Activated naive CD8-positive, alpha-beta T cell treated with anti-CD3 and anti-CD28 coated beads, Interleukin-2, amount 50 U/mL, for 16 hours (primary cell): ENCODE measurements around the gene EFNA4.

Experiments
- DNase-seq: peaks from one replicate; pipeline ENCODE4 v3.0.0-alpha.2; 2020; ENCODE audit warnings: low read depth, low spot score

The EFNA4 gene

GRCh38 chr1:155051777-155052398 is 11.7 kb upstream of the EFNA4 start:
- DNase-seq, result no peak

DNA sequence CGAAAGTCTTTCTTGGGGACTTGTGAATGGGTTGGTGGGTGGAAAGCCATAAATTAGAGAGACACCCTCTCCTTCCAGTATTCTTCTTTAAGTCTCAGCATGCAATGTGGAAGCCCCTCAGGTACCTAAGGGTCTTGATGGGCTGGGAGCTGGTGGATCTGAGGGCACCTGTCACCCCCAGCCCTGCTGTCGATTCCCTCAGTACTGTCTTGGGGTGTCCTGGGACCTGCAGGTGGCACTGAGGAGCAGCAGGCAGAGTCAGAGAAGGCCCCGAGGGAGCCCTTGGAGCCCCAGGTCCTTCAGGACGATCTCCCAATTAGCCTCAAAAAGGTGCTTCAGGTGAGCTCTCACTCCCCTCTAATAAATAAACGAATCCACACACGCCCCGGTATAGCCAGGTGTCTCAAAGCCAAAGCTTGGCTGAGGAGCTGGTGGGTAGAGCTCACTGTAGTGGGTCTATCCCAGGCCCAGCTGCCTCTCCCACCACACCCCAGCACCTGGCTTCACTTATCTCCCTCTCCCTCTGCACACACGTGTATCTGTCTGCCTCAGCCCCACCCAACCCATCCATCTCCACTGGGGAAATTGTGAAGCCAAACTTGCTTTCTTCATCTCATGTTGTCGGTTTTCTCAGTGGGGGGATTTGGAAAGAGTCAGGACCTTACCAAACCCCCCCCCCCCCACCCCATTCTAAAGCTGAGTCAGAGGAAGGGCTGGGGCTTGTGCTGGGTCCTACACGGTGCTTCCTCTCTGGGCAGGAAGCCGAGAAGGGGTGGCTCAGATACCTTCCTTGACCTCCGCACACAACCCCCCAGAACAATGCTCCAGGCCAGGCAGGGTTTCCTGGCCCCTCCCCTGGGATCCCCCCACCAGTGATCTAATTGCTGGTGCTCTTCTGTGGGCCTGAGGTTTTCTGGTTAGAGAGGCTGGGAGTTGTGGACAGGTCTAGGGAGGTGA is 10.8 kb upstream of the EFNA4 start:
- no peak for DNase-seq

DNA sequence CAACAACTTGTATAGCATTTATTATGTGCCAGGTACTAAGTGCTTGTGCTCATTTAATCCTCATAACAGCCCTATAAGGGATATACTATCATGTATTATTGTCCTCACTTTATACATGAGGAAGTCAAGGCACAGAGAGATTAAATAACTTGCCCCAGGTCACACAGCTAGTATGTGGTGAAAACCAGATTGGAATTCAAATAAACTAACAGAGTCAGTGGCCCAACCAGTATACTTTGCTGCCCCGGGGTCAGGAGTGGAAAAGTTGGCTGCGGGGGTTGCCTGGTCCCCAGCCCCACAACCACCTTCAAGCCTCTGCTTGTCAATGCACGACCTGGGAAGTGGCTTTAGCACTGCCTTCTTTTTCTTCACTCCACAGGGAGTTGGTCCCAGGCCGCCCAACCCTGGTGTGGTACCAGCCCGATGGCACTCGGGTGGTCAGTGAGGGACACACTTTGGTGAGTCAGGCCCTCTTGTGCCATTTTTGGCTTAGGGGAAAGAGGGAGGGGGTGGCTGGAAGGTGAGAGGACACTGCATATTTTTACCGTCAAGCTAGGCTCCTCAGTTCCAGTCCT is 9.9 kb upstream of the EFNA4 start:
- DNase-seq, result no peak

- DNase-seq, result no peak
Measured at GRCh38 chr1:155057104-155057503, 6.4 kb upstream of the EFNA4 start.

- no peak for DNase-seq
Measured at GRCh38 chr1:155057788-155058211, 5.7 kb upstream of the EFNA4 start.

- DNase-seq, result no peak
Measured at GRCh38 chr1:155060736-155061135, 2.8 kb upstream of the EFNA4 start.

DNA sequence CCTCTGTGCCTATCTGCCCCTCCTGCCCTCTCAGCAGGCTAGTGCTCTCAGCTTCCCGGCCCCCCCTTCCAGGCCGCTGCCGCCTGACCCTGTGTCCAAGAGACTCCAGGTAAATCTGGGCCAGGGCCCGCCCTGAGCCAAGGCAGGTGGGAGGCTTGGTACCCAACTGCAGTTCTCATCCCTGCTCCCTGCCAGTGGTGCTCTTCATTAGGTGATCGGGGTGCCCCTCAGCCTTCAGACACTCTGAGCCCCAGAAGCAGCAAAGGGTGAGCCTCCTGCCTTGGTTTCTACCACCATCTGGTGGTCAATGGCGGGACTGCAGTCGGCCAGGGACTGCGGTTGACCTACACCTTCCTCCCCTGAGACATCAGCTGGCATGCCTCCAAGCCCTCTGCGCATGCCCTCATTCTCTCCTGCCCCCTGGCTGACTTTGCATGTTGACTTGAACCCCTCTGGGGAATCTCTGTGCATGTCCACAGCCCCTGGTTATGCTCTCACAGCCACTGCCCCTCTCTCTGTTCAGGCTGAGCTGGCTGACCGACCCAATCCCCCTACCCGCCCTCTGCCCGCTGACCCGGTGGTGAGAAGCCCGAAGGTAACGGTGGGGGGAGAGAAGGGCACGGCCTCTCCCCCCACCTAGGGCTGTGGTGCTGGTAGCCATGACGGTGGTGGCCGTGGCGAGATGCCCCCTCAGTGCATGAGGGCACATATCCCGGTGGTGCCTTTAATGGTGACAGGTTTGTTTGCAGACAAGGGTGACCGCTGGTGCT is 2.0 kb upstream of the EFNA4 start:
- DNase-seq, result peak; percentile 92

GRCh38 chr1:155062151-155062686 is 1.3 kb upstream of the EFNA4 start:
- DNase-seq, result no peak

DNA sequence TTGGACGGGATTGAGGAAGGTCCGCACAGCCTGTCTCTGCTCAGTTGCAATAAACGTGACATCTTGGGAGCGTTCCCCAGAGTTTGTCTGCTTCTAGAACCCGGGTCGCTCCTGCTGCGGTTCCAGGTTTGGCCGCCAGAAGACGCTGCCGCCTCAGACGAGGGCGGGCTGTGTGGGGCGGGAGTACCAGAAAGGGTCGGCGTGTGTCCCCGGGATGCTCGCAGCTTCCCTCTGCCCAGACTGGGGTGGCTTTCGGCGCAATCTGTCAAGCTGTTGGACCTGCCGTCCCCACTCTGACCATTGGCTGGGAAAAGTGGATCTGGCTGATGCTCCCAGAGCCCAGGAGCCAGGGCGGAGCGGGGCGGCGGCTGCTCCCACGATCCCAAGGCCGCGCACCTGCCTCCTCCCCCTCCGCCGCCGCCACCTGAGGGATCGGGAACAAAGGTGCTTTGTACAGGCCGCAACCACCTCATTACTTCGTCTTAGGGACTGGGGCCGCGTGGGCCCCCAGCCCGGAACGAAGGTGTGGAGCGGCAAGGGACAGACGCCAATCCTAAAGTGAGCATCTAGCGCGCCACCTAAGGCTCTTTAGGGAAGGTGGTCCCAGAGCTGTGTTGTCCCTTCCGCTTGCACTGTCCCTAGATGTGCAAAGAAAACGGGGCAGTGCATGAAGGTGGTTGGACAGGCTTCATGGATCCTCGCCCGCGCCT is 683 bp upstream of the EFNA4 start:
- peak; percentile 52 for DNase-seq

GRCh38 chr1:155064111-155064831 is 731 bp downstream of the EFNA4 start:
- no peak for DNase-seq

- DNase-seq, result no peak
Measured at GRCh38 chr1:155064832-155065429, 1.4 kb downstream of the EFNA4 start.

DNA sequence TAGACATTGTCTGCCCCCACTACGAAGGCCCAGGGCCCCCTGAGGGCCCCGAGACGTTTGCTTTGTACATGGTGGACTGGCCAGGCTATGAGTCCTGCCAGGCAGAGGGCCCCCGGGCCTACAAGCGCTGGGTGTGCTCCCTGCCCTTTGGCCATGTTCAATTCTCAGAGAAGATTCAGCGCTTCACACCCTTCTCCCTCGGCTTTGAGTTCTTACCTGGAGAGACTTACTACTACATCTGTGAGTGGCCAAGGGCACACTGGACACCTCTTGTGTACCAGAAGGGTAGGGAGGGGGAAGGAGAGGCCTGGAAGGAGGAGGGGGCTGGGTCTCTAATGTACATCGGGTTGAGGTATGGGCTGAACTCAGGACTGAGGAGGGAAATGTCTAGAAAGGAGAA is 3.2 kb downstream of the EFNA4 start:
- DNase-seq, result no peak

- no peak for DNase-seq
Measured at GRCh38 chr1:155068599-155068998, 5.1 kb downstream of the EFNA4 start.

DNA sequence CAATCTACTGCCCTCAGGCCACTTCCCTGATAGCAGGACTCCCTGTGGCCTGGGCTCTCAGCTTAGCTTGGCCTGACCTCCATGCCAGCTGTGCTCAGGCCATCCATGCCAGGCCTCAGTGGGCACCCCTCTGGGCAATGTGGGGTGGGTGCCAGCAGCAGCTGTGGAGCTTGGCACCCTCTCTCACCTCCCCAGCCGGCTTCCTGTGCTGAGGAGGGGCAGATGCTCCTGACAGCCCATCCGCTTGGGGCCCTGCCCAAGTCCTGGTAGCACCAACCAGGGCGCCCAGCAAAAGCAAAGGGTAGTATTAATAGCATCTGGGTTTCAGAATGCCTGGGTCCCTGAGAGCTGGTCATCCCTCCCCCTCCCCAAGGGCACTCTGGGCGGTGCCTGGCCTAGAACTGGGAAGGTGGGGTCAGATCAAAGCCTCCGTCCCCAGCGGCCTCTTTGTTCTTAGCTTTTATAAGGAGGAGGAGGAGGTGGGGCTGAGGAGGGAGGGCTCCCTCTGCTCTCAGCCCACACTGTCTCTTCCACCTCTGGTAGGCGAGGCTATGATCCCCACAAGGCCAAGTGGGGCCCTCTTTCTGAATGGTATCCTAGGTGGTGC is 6.1 kb downstream of the EFNA4 start:
- no peak for DNase-seq

DNA sequence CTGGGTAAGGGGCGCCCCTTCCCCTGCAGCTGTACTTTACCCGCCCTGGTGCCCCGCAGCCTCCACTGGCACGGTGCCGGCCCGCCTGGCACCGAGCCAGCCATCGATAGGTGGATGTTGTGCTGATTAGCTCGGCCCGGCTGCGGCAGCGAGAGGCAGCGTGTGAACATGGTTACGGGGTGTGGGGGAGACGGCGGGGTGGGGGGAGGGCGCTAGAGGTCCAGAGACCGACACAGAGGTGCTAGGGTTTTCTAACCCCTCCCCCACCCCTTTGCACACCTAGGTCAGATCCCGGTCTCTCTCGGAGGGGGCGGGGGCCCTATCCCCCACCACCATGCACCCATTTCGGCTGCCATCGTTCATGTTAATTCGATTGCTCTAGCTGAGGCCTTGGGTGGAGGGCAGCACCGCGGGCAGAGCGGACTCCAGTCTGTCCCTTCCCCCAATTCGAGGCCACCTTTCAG is 6.7 kb downstream of the EFNA4 start:
- no peak for DNase-seq

- DNase-seq, result peak; percentile 65
Measured at GRCh38 chr1:155070721-155071569, 7.4 kb downstream of the EFNA4 start.

DNA sequence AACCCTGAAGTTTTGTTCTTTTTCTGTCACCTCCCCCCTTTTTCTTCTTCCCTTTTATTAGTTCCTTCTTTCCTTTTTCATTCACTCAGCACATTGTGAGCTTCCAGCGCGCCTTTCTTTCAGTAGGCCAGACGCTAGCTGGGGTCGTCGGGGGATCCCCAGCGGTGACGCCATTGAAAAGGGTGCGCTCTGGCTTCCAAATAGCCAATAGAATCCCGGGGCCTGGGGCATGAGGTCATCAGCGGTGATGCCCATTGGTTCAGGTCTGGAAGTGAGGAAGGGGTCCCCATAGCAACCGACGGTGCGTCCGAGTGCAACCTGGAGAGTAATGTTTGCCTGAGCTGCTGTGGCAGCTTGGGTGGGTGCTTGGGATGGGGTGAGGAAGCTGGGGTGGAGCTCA is 8.2 kb downstream of the EFNA4 start:
- no peak for DNase-seq

GRCh38 chr1:155072531-155073289 is 9.2 kb downstream of the EFNA4 start:
- DNase-seq, result no peak
